Fibroblast of pulmonary artery (primary cell): ENCODE data around the gene AK6.
A peak's percentile ranks its signal among the peaks of the same experiment; 100 is the strongest.

ENCODE experiments used
- DNase-seq: peaks from one replicate; pipeline ENCODE4 v3.0.0-alpha.2; 2010; ENCODE audit warnings: low read depth
- H3K4me3 ChIP-seq: replicated peaks from 2 replicates; pipeline ENCODE4 v1.5.1; 2011; ENCODE audit warnings: low read depth, mild to moderate bottlenecking, control low read depth, low read length, moderate library complexity
- CTCF ChIP-seq: IDR thresholded peaks from 2 replicates; pipeline ENCODE4 v1.5.1; 2011; ENCODE audit warnings: mild to moderate bottlenecking, control low read depth, low read length, inconsistent platforms; ENCODE audit errors: missing control alignments

The AK6 gene

GRCh38 chr5:69369340-69370121, at the start of gene AK6, which contains the start of the genes RAD17 and TAF9:
Gene AK6, minus strand, starts transcription at chr5:69369520. Its CDS starts 30 bp downstream, at chr5:69369490.
Gene RAD17, plus strand, starts transcription at chr5:69369818. Its CDS starts 2,391 bp downstream, at chr5:69372209.
Gene TAF9, minus strand, starts transcription at chr5:69369520. Its CDS starts 3,783 bp downstream, at chr5:69365737.
- H3K4me3 ChIP-seq: peak within 1 kb of the TSS; percentile 82
- DNase-seq: peak; percentile 92
- TF ChIP-seq CTCF: no peak

- TF ChIP-seq CTCF: no peak
- DNase-seq: no peak
- no peak overlapping the region for H3K4me3 ChIP-seq
Observed at GRCh38 chr5:69418554-69418953, 49.2 kb upstream of the AK6 start.

- no peak for DNase-seq
- TF ChIP-seq CTCF: no peak
- H3K4me3 ChIP-seq: no peak overlapping the region
Observed at GRCh38 chr5:69416699-69417098, 47.4 kb upstream of the AK6 start.

- TF ChIP-seq CTCF: no peak
- no peak overlapping the region for H3K4me3 ChIP-seq
- DNase-seq: no peak
Observed at GRCh38 chr5:69416180-69416579, 46.9 kb upstream of the AK6 start.

- peak overlapping the region; percentile 44 for H3K4me3 ChIP-seq
- DNase-seq: no peak
- no peak for TF ChIP-seq CTCF
Observed at GRCh38 chr5:69415584-69415958, 46.3 kb upstream of the AK6 start.

GRCh38 chr5:69414885-69415583, 45.7 kb upstream of the AK6 start, which contains the start of gene MARVELD2:
Gene MARVELD2, plus strand, starts transcription at chr5:69415116. Its CDS starts 4,270 bp downstream, at chr5:69419386.
- peak; percentile 31 for DNase-seq
- peak within 1 kb of the TSS; percentile 44 for H3K4me3 ChIP-seq
- peak; percentile 6 for TF ChIP-seq CTCF
